HCT116 (cell line): ENCODE results near the gene FAM83G. TPM values are rescaled to one million over a fixed set of nuclear protein-coding genes. Genes with fewer than 3 reads are reported as not detected.
"Not testable (repeated sequence)": the region's sequence is repeated elsewhere in the genome, so short reads cannot be mapped to it uniquely, and the experiment has no call there.

ENCODE experiments used
- ATAC-seq: fragments of 200-7000 bp; cut with Tn5 transposase; 2 replicates; pipeline ENCODE4 v1.9.1; 2020; ENCODE audit warnings: mild to moderate bottlenecking, moderate library complexity
- BruUV-seq: library from RNA; stranded (reverse); fragments of 400-500 nt; replicated peaks from 2 replicates; lab custom pipeline; 2021; lab: Mats Ljungman, UMichigan
- CTCF ChIA-PET: fragments of 300-600 bp; sonication (Branson Sonifier 250); formaldehyde crosslinking; loops from one replicate; lab custom pipeline; 2021; ENCODE audit warnings: antibody characterized with exemption; lab: Charles Lee
- POLR2A ChIA-PET: fragments of 300-600, 350-600 bp; sonication (Branson Sonifier 250); formaldehyde crosslinking; loops from one replicate; lab custom pipeline; 2021; ENCODE audit warnings: antibody characterized with exemption; lab: Charles Lee
- RAD21 ChIA-PET, 2 experiments: fragments of 300-600 bp; sonication (Branson Sonifier 250); formaldehyde crosslinking; loops; one replicate each; lab custom pipeline; 2023; ENCODE audit warnings: low total read pairs in 2 of 2; ENCODE audit not compliant: uncharacterized antibody in 2 of 2, unreplicated experiment in 2 of 2, low non-redundant PET in 1 of 2; lab: Charles Lee
- DNase-seq: peaks from one replicate; pipeline ENCODE4 v3.0.0-alpha.2; 2010; ENCODE audit warnings: low read depth, low spot score
- H2AFZ ChIP-seq: fragments of 200-600 bp; shearing (Covaris generic), sonication (generic); 2 replicates; pipeline ENCODE4 v1.6.1; 2017; ENCODE audit warnings: low read depth, mixed run types, mixed read lengths, antibody characterized with exemption, low read length; ENCODE audit not compliant: poor library complexity, severe bottlenecking
- H3K27ac ChIP-seq: 2 replicates; pipeline ENCODE4 v1.5.1; 2012; ENCODE audit warnings: low read depth, low read length
- H3K27me3 ChIP-seq: fragments of 200-600 bp; sonication (generic); 2 replicates; pipeline ENCODE4 v1.6.1; 2016; ENCODE audit warnings: mixed run types, low read length, mixed read lengths; ENCODE audit not compliant: insufficient read depth
- H3K36me3 ChIP-seq, 2 experiments: fragments of 200-500 bp in 1 of 2; fragments of 200-600 bp in 1 of 2; sonication (Bioruptor generic) in 1 of 2; sonication (generic) in 1 of 2; 2 replicates each; pipeline versions ENCODE4 v1.5.1 to v1.6.1; 2014 to 2016; ENCODE audit warnings: low read length in 2 of 2, inconsistent platforms in 1 of 2, mixed read lengths in 1 of 2, mixed run types in 1 of 2; ENCODE audit not compliant: insufficient read depth in 2 of 2, control insufficient read depth in 1 of 2
- H3K4me1 ChIP-seq, 2 experiments: fragments of 200-600 bp in 1 of 2; sonication (generic) in 1 of 2; 2 replicates each; pipeline versions ENCODE4 v1.5.1 to v1.6.1; 2012 to 2017; ENCODE audit warnings: low read length in 2 of 2, inconsistent platforms in 1 of 2, mild to moderate bottlenecking in 1 of 2, mixed read lengths in 1 of 2, mixed run types in 1 of 2, moderate library complexity in 1 of 2; ENCODE audit not compliant: insufficient read depth in 2 of 2, control insufficient read depth in 1 of 2
- H3K4me2 ChIP-seq: fragments of 200-600 bp; sonication (generic); 2 replicates; pipeline ENCODE4 v1.6.1; 2017; ENCODE audit warnings: mixed run types, low read length, mixed read lengths
- H3K4me3 ChIP-seq, 2 experiments: fragments of 200-600 bp in 1 of 2; sonication (generic) in 1 of 2; replicated peaks in 1 of 2; 2 replicates each; pipeline ENCODE4 v1.5.1; 2011 to 2016; ENCODE audit warnings: low read length in 2 of 2, control low read depth in 1 of 2, low read depth in 1 of 2, mild to moderate bottlenecking in 1 of 2, mixed read lengths in 1 of 2, mixed run types in 1 of 2
- H3K79me2 ChIP-seq: fragments of 200-600 bp; sonication (generic); 2 replicates; pipeline ENCODE4 v1.6.1; 2017; ENCODE audit warnings: mild to moderate bottlenecking, mixed run types, low read length, moderate library complexity, mixed read lengths; ENCODE audit not compliant: insufficient read depth
- H3K9ac ChIP-seq: fragments of 200-600 bp; sonication (generic); 2 replicates; pipeline ENCODE4 v1.6.1; 2016; ENCODE audit warnings: low read length, mixed read lengths
- H3K9me2 ChIP-seq: fragments of 200-600 bp; sonication (generic), shearing (Covaris generic); 2 replicates; pipeline ENCODE4 v1.6.1; 2017; ENCODE audit warnings: mixed run types, mild to moderate bottlenecking, moderate library complexity; ENCODE audit not compliant: insufficient read depth
- H3K9me3 ChIP-seq, 2 experiments: fragments of 200-500 bp in 1 of 2; fragments of 200-600 bp in 1 of 2; sonication (Bioruptor generic) in 1 of 2; sonication (generic) in 1 of 2; 2 replicates each; pipeline ENCODE4 v1.6.1; 2014 to 2017; ENCODE audit warnings: low read length in 2 of 2, mixed read lengths in 2 of 2, inconsistent platforms in 1 of 2, low read depth in 1 of 2, mild to moderate bottlenecking in 1 of 2, mixed run types in 1 of 2, moderate library complexity in 1 of 2; ENCODE audit not compliant: control insufficient read depth in 1 of 2, insufficient read depth in 1 of 2
- H4K20me1 ChIP-seq: fragments of 200-600 bp; sonication (generic), shearing (Covaris generic); 2 replicates; pipeline ENCODE4 v1.6.1; 2017; ENCODE audit warnings: mixed run types, mild to moderate bottlenecking, moderate library complexity; ENCODE audit not compliant: insufficient read depth
- intact Hi-C: fragments of 100-400 bp; cut with micrococcal nuclease; formaldehyde crosslinking; loops from 2 replicates; pipeline ENCODE4 v1.10.0; 2022
- total RNA-seq: library from RNA; stranded (reverse); gene quantifications from one replicate; pipeline ENCODE4 v1.2.1, GENCODE V29; 2021; ENCODE audit not compliant: unreplicated experiment

The FAM83G gene
- total RNA-seq, 1 experiment from 2014 or later = 33.9 TPM

GRCh38 chr17:19038007-19038406 is 33.4 kb upstream of the FAM83G start:
- BruUV-seq = not testable (repeated sequence)

GRCh38 chr17:19037547-19037946 is 33.0 kb upstream of the FAM83G start:
- H3K27me3 ChIP-seq, H4K20me1 ChIP-seq, intact Hi-C loops, RAD21 ChIA-PET, H3K36me3 ChIP-seq, BruUV-seq, H3K79me2 ChIP-seq, H3K9ac ChIP-seq, H3K4me1 ChIP-seq, CTCF ChIA-PET, H3K4me3 ChIP-seq, H2AFZ ChIP-seq, H3K27ac ChIP-seq, POLR2A ChIA-PET, DNase-seq, H3K4me2 ChIP-seq, H3K9me3 ChIP-seq, H3K9me2 ChIP-seq: not testable (repeated sequence)
- ATAC-seq = peak; percentile 37

More at GRCh38 chr17:19038007-19038406, 33.4 kb upstream of the FAM83G start:
- DNase-seq, H3K9me3 ChIP-seq, H3K9me2 ChIP-seq, H3K36me3 ChIP-seq, H3K4me2 ChIP-seq, H3K79me2 ChIP-seq, H4K20me1 ChIP-seq, RAD21 ChIA-PET, H2AFZ ChIP-seq, CTCF ChIA-PET, H3K4me3 ChIP-seq, H3K4me1 ChIP-seq, intact Hi-C loops, H3K27me3 ChIP-seq, POLR2A ChIA-PET, H3K9ac ChIP-seq, H3K27ac ChIP-seq: not testable (repeated sequence)
- peak; percentile 70 for ATAC-seq

GRCh38 chr17:19036186-19036585 is 31.6 kb upstream of the FAM83G start:
- H3K27me3 ChIP-seq, H3K4me1 ChIP-seq, ATAC-seq, BruUV-seq, intact Hi-C loops, H3K9me2 ChIP-seq, H3K9me3 ChIP-seq, H3K9ac ChIP-seq, H3K27ac ChIP-seq, POLR2A ChIA-PET, CTCF ChIA-PET, H4K20me1 ChIP-seq, H3K4me2 ChIP-seq, RAD21 ChIA-PET, H3K36me3 ChIP-seq, H3K4me3 ChIP-seq, DNase-seq, H2AFZ ChIP-seq, H3K79me2 ChIP-seq: not testable (repeated sequence)

GRCh38 chr17:19032377-19032988 is 27.9 kb upstream of the FAM83G start:
- H4K20me1 ChIP-seq, H3K27ac ChIP-seq, H3K79me2 ChIP-seq, H3K4me3 ChIP-seq, RAD21 ChIA-PET, H3K9me2 ChIP-seq, CTCF ChIA-PET, H3K4me2 ChIP-seq, H3K9me3 ChIP-seq, H3K9ac ChIP-seq, H2AFZ ChIP-seq, H3K4me1 ChIP-seq, POLR2A ChIA-PET, H3K36me3 ChIP-seq, intact Hi-C loops, H3K27me3 ChIP-seq, BruUV-seq, DNase-seq: not testable (repeated sequence)
- ATAC-seq = peak; percentile 85
